HepG2 (cell line): ENCODE data around the gene PROC. TPM values are rescaled to one million over a fixed set of nuclear protein-coding genes. Genes with fewer than 3 reads are reported as not detected.

Experiments used
- AKAP8 ChIP-seq: sonication (generic); formaldehyde crosslinking; IDR thresholded peaks from 2 replicates; pipeline ENCODE4 v1.5.1; 2020; ENCODE audit warnings: mild to moderate bottlenecking, missing genetic modification reagents
- ATF7-NPFF ChIP-seq: sonication (generic); formaldehyde crosslinking; IDR thresholded peaks from 2 replicates; pipeline ENCODE4 v1.8.1; 2023; ENCODE audit warnings: mild to moderate bottlenecking, low read depth, missing genetic modification reagents, moderate library complexity
- DR1 ChIP-seq: sonication (generic); formaldehyde crosslinking; IDR thresholded peaks from 2 replicates; pipeline ENCODE4 v1.8.0; 2021; ENCODE audit warnings: mild to moderate bottlenecking, missing genetic modification reagents, inconsistent platforms
- EHMT2 ChIP-seq: fragments of 200-600 bp; sonication (generic); IDR thresholded peaks from 2 replicates; pipeline ENCODE4 v1.7.0; 2017; ENCODE audit warnings: antibody characterized with exemption, low read depth, low read length, borderline replicate concordance
- FOXJ3 ChIP-seq: sonication (generic); formaldehyde crosslinking; IDR thresholded peaks from 2 replicates; pipeline ENCODE4 v1.4.0; 2020; ENCODE audit warnings: missing genetic modification reagents, mild to moderate bottlenecking, borderline replicate concordance
- HHEX ChIP-seq: IDR thresholded peaks from 2 replicates; pipeline ENCODE4 v1.6.1; 2016; ENCODE audit warnings: control low read depth
- MYNN ChIP-seq: sonication (generic); formaldehyde crosslinking; IDR thresholded peaks from 2 replicates; pipeline ENCODE4 v1.4.0; 2020; ENCODE audit warnings: mild to moderate bottlenecking, low read depth, missing genetic modification reagents
- NR3C1 ChIP-seq: sonication (generic); formaldehyde crosslinking; IDR thresholded peaks from 2 replicates; pipeline ENCODE4 v1.4.0; 2020; ENCODE audit warnings: missing genetic modification reagents
- PAX8 ChIP-seq: sonication (generic); formaldehyde crosslinking; IDR thresholded peaks from 2 replicates; pipeline ENCODE4 v1.8.0; 2022; ENCODE audit warnings: mild to moderate bottlenecking, missing genetic modification reagents, borderline replicate concordance
- SMAD3 ChIP-seq: sonication (generic); formaldehyde crosslinking; IDR thresholded peaks from 2 replicates; pipeline ENCODE4 v1.4.0; 2020; ENCODE audit warnings: missing genetic modification reagents
- SOX5 ChIP-seq: IDR thresholded peaks from 2 replicates; pipeline ENCODE4 v1.6.1; 2016; ENCODE audit warnings: borderline replicate concordance
- ZBTB14 ChIP-seq: sonication (generic); formaldehyde crosslinking; IDR thresholded peaks from 2 replicates; pipeline ENCODE4 v1.4.0; 2020; ENCODE audit warnings: missing genetic modification reagents
- ZBTB4 ChIP-seq: sonication (generic); formaldehyde crosslinking; IDR thresholded peaks from 2 replicates; pipeline ENCODE4 v1.4.0; 2020; ENCODE audit warnings: missing genetic modification reagents, mild to moderate bottlenecking, borderline replicate concordance
- ZKSCAN5 ChIP-seq: sonication (generic); formaldehyde crosslinking; IDR thresholded peaks from 2 replicates; pipeline ENCODE4 v1.5.1; 2020; ENCODE audit warnings: mild to moderate bottlenecking, missing genetic modification reagents
- ZNF121 ChIP-seq: sonication (generic); formaldehyde crosslinking; IDR thresholded peaks from 2 replicates; pipeline ENCODE4 v1.5.0; 2020; ENCODE audit warnings: mild to moderate bottlenecking, missing genetic modification reagents
- ZNF124 ChIP-seq: sonication (generic); formaldehyde crosslinking; IDR thresholded peaks from 2 replicates; pipeline ENCODE4 v1.4.0; 2020; ENCODE audit warnings: missing genetic modification reagents
- ZNF382 ChIP-seq: sonication (generic); formaldehyde crosslinking; IDR thresholded peaks from 2 replicates; pipeline ENCODE4 v1.5.0; 2020; ENCODE audit warnings: missing genetic modification reagents, mild to moderate bottlenecking, borderline replicate concordance
- ZNF543 ChIP-seq: sonication (generic); formaldehyde crosslinking; IDR thresholded peaks from 2 replicates; pipeline ENCODE4 v1.4.0; 2020; ENCODE audit warnings: mild to moderate bottlenecking, missing genetic modification reagents
- ZNF660 ChIP-seq: sonication (generic); formaldehyde crosslinking; IDR thresholded peaks from 2 replicates; pipeline ENCODE4 v1.5.1; 2020; ENCODE audit warnings: mild to moderate bottlenecking, low read depth, missing genetic modification reagents, borderline replicate concordance
- ZNF670 ChIP-seq: sonication (generic); formaldehyde crosslinking; IDR thresholded peaks from 2 replicates; pipeline ENCODE4 v1.8.0; 2022; ENCODE audit warnings: mild to moderate bottlenecking, missing genetic modification reagents, borderline replicate concordance
- ZNF850 ChIP-seq: sonication (generic); formaldehyde crosslinking; conservative IDR thresholded peaks from 2 replicates; pipeline ENCODE4 v1.9.0; 2021; ENCODE audit warnings: mild to moderate bottlenecking, missing genetic modification reagents
- ZSCAN12 ChIP-seq: sonication (generic); formaldehyde crosslinking; IDR thresholded peaks from 2 replicates; pipeline ENCODE4 v1.9.0; 2021; ENCODE audit warnings: mild to moderate bottlenecking, missing genetic modification reagents
- ZUFSP ChIP-seq: sonication (generic); formaldehyde crosslinking; IDR thresholded peaks from 2 replicates; pipeline ENCODE4 v1.9.0; 2021; ENCODE audit warnings: missing genetic modification reagents, mild to moderate bottlenecking, borderline replicate concordance
- polyA plus RNA-seq, 8 experiments: library from polyadenylated mRNA; depleted of rRNA in 3 of 8; stranded (reverse) in 7 of 8; unstranded in 1 of 8; fragments of >200 nt; fragmentation: Illumina TruSeq in 4 of 8; extraction: Trizol in 4 of 8; gene quantifications; 2 replicates each; pipeline versions ENCODE4 v1.2.1 to v1.2.3, GENCODE V29; 2011 to 2016; ENCODE audit warnings: low read depth in 4 of 8, missing spikeins in 1 of 8, mixed read lengths in 1 of 8; ENCODE audit not compliant: insufficient read depth in 1 of 8
- total RNA-seq, 5 experiments: library from RNA; depleted of rRNA; stranded (reverse); fragments of >200 nt; fragmentation: Illumina TruSeq; extraction: Trizol; gene quantifications; 2 replicates each; pipeline ENCODE4 v1.2.3, GENCODE V29; 2016; ENCODE audit warnings: low read depth in 1 of 5

PROC gene
- total and polyA plus RNA-seq, 2 of the 13 experiments (the other 11 are each of a cell fraction or from before 2014, with no cell fraction given): 134 to 185 TPM

GRCh38 chr2:127454595-127455565, 36.7 kb downstream of the PROC start (continued):
- TF ChIP-seq AKAP8 (CRISPR knock-in tag) (peak; percentile 79; the same call in 1 of the 2 replicates), NR3C1 (CRISPR knock-in tag) (no peak), ZSCAN12 (CRISPR knock-in tag) (peak; percentile 38), MYNN (CRISPR knock-in tag) (no peak; the same call in 1 of the 2 replicates), ZNF382 (CRISPR knock-in tag) (no peak), SOX5 (CRISPR knock-in tag) (peak; percentile 78; the same call in 1 of the 2 replicates), ZKSCAN5 (CRISPR knock-in tag) (no peak), EHMT2 (peak; percentile 98; the same call in 1 of the 2 replicates), SMAD3 (peak; percentile 91; the same call in 1 of the 2 replicates), ZNF670 (CRISPR knock-in tag) (peak; percentile 89; the same call in 1 of the 2 replicates), ZBTB14 (CRISPR knock-in tag) (no peak; the same call in 1 of the 2 replicates), ATF7-NPFF (CRISPR knock-in tag) (peak; percentile 60; the same call in 1 of the 2 replicates), ZNF121 (CRISPR knock-in tag) (no peak; the same call in none of the 2 replicates), ZNF850 (CRISPR knock-in tag) (no peak), ZUFSP (no peak), PAX8 (CRISPR knock-in tag) (no peak; the same call in 1 of the 2 replicates), ZNF660 (CRISPR knock-in tag) (no peak), HHEX (CRISPR knock-in tag) (peak; percentile 65), ZNF543 (CRISPR knock-in tag) (peak; percentile 97), ZBTB4 (CRISPR knock-in tag) (peak; percentile 78; the same call in 1 of the 2 replicates), ZNF124 (peak; percentile 88; the same call in 1 of the 2 replicates), DR1 (CRISPR knock-in tag) (peak; percentile 26; the same call in 1 of the 2 replicates), FOXJ3 (CRISPR knock-in tag) (peak; percentile 97)
